Measurements from ENCODE around the gene NAT10. TPM values are rescaled to one million over a fixed set of nuclear protein-coding genes. Genes with fewer than 3 reads are reported as not detected.

The NAT10 gene
- total RNA-seq, 5 donors from 2014 or later (not counting 1 experiment from before 2014, with no cell fraction given), result 55.0 to 84.0 (median 73.5) TPM

DNA sequence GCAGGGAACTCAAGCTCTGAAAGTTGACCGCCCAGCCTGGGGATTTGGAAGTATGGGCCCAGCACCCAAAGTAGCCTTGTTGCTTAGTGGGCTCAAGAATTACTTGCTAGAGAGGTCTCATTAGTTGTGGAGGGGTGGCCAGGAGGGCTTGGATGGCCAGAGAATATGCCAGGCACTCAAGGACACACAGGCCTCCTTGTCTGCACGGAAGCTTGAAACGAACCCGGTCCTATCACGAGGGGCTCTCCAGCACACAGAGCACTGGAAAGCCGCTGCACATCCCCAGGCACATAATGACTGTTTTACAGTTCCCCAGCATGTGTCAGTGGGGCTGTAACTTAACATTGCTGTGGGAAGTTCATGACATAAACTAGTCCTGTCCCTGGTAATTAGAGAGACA lies 55.9 kb downstream of the NAT10 start:
- H3K27me3 Mint-ChIP-seq, result no peaks in the 10 kb centered on the region
- no peak for ATAC-seq (replicated peaks in 1 of 4)
- H3K4me1 ChIP-seq (ENCODE audit: control insufficient read depth in 1 of 2, extremely low read depth in 1 of 2, insufficient read depth in 2 of 2, low read length in 2 of 2), result peaks cover 0 to 7% of the 10 kb centered on the region in 2 experiments
- no peaks in the 10 kb centered on the region for H3K9me3 Mint-ChIP-seq
- H3K27me3 ChIP-seq (replicated peaks in 1 of 2; ENCODE audit: control insufficient read depth in 2 of 2, extremely low read depth in 1 of 2, insufficient read depth in 2 of 2, low read length in 1 of 2), result peaks cover 0 to 13% of the 10 kb centered on the region in 2 experiments
- no peaks in the 10 kb centered on the region for H3K36me3 ChIP-seq (ENCODE audit: control insufficient read depth in 2 of 2, extremely low read depth in 1 of 2, insufficient read depth in 1 of 2, low read length in 1 of 2)
- ChIA-PET POLR2A (interaction anchor here in 1 of 2 donors (0.6 kb wide), 1 partner anchor 124 kb away, joined by 3 read pairs; no protein-coding TSS in a partner anchor), CTCF (interaction anchor here in 1 of 2 donors (0.5 kb wide), 1 partner anchor 168 kb away, joined by 3 read pairs; no protein-coding TSS in a partner anchor)
- H3K4me1 Mint-ChIP-seq, result peaks cover 0 to 20% (median 11%) of the 10 kb centered on the region in 3 donors
- no peak overlapping the region for H3K4me3 Mint-ChIP-seq
- no peak overlapping the region for H3K4me3 ChIP-seq (ENCODE audit: control insufficient read depth in 1 of 2, extremely low read depth in 1 of 2, low read length in 1 of 2)
- no peak for DNase-seq
- no peaks in the 10 kb centered on the region for H3K36me3 Mint-ChIP-seq
- no peak overlapping the region for H3K27ac Mint-ChIP-seq
- WGBS (ENCODE audit: insufficient coverage), result 77% methylated on average over 6 of the region's 6 CpGs
- no peak overlapping the region for H3K27ac ChIP-seq (ENCODE audit: low read length)
- H3K9me3 ChIP-seq, result no peaks in the 10 kb centered on the region

DNA sequence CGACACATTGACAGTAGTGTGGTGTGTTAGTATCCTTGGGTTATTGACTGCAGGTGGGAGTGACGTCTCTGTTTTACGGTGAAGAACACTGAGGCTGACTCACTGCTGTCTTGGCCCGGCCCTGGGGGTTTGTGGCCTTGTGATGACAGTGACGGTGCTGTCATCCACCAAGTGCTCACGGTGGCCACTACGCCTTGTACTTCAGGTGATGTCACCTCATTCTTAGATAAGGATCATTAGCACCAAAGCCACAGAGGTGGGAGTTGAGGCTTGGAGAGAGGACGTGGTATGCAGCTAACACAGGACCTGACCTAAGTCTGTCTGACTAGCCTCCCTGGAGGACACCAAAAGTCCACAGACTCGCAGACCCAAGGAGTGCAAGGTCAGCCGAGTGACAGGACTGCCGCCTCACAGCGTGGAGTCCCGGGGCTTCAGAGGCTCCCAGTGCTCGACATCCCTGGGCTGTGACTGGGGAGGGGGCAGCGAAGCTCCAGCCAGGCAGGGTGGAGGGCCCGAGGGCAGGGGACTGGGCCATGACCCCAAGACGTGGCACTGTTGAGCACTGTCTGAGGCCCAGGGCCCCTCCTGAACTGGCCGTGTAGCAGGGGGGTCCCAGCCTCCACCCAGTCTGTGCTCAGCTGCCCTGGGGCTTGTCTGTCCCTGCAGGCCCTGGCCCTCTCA lies 56.5 kb downstream of the NAT10 start:
- no peaks in the 10 kb centered on the region for H3K36me3 Mint-ChIP-seq
- POLR2A ChIA-PET, result no interaction called here
- peaks cover 0 to 7% of the 10 kb centered on the region in 2 experiments for H3K4me1 ChIP-seq (ENCODE audit: control insufficient read depth in 1 of 2, extremely low read depth in 1 of 2, insufficient read depth in 2 of 2, low read length in 2 of 2)
- H3K9me3 Mint-ChIP-seq, result no peaks in the 10 kb centered on the region
- H3K9me3 ChIP-seq, result no peaks in the 10 kb centered on the region
- peaks cover 0 to 15% of the 10 kb centered on the region in 2 experiments for H3K27me3 ChIP-seq (replicated peaks in 1 of 2; ENCODE audit: control insufficient read depth in 2 of 2, extremely low read depth in 1 of 2, insufficient read depth in 2 of 2, low read length in 1 of 2)
- ATAC-seq (replicated peaks in 1 of 4) (peak in 3 of 4 experiments; percentile 39 to 49 (median 41)), DNase-seq (peak in 8 of 35 experiments; percentile 4 to 32 (median 12))
- peaks cover 0 to 20% (median 11%) of the 10 kb centered on the region in 3 donors for H3K4me1 Mint-ChIP-seq
- H3K27ac ChIP-seq (ENCODE audit: low read length), result no peak overlapping the region
- H3K4me3 Mint-ChIP-seq, result no peak overlapping the region
- no peaks in the 10 kb centered on the region for H3K27me3 Mint-ChIP-seq
- WGBS (ENCODE audit: insufficient coverage), result 85% methylated on average over 12 of the region's 18 CpGs
- H3K36me3 ChIP-seq (ENCODE audit: control insufficient read depth in 2 of 2, extremely low read depth in 1 of 2, insufficient read depth in 1 of 2, low read length in 1 of 2), result no peaks in the 10 kb centered on the region
- H3K4me3 ChIP-seq (ENCODE audit: control insufficient read depth in 1 of 2, extremely low read depth in 1 of 2, low read length in 1 of 2), result no peak overlapping the region
- H3K27ac Mint-ChIP-seq, result no peak overlapping the region
- CTCF ChIA-PET, result no interaction called here

DNA sequence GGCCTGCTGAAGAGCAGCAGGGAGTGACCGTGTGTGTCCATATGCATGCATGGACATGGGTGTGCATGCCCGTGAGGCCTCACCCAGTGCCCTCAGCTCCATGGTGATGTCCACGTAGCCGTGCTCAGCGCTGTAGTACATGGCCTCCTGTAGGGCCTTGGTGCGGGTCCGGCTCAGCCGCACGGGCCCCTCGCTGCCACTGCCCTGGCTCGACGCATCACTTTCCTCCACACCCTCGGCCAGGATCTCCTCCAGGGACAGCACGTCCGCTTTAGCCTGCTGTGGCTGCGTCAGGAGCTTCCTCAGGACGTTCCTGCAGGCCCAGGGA lies 57.0 kb downstream of the NAT10 start:
- H3K36me3 Mint-ChIP-seq, result no peaks in the 10 kb centered on the region
- DNase-seq, result no peak
- WGBS (ENCODE audit: insufficient coverage), result 92% methylated on average over 13 of the region's 17 CpGs
- H3K27ac Mint-ChIP-seq, result no peak overlapping the region
- no peak overlapping the region for H3K4me3 Mint-ChIP-seq
- peaks cover 0 to 20% (median 11%) of the 10 kb centered on the region in 3 donors for H3K4me1 Mint-ChIP-seq
- Histone ChIP-seq H3K36me3 (ENCODE audit: control insufficient read depth in 2 of 2, extremely low read depth in 1 of 2, insufficient read depth in 1 of 2, low read length in 1 of 2) (no peaks in the 10 kb centered on the region), H3K4me3 (ENCODE audit: control insufficient read depth in 1 of 2, extremely low read depth in 1 of 2, low read length in 1 of 2) (no peak overlapping the region), H3K9me3 (no peaks in the 10 kb centered on the region), H3K4me1 (ENCODE audit: control insufficient read depth in 1 of 2, extremely low read depth in 1 of 2, insufficient read depth in 2 of 2, low read length in 2 of 2) (peaks cover 0 to 7% of the 10 kb centered on the region in 2 experiments), H3K27me3 (replicated peaks in 1 of 2; ENCODE audit: control insufficient read depth in 2 of 2, extremely low read depth in 1 of 2, insufficient read depth in 2 of 2, low read length in 1 of 2) (peaks cover 0 to 17% of the 10 kb centered on the region in 2 experiments), H3K27ac (ENCODE audit: low read length) (no peak overlapping the region)
- H3K27me3 Mint-ChIP-seq, result peaks cover 0 to 2% of the 10 kb centered on the region in 2 donors
- ATAC-seq (replicated peaks in 1 of 4), result no peak
- POLR2A ChIA-PET, result no interaction called here
- CTCF ChIA-PET, result no interaction called here
- no peaks in the 10 kb centered on the region for H3K9me3 Mint-ChIP-seq

DNA sequence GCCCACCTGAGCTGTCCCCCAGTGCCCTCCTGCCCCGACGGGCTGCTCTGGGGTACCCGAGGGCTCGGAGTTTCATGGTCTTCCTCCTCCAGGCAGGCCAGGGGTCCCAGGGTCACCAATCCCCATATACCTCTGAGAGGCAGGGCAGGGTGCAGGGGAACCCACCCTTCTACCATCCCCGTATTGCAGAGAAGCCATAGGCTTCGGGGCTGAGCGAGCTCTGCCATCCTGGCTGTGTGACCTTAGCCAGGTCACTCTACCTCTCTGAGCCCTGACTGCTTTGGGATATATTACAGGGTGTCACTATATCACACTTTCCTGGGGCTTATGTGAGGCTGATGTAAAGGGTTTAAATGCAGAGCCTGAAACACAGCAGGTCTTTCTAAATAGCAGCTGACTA lies 57.4 kb downstream of the NAT10 start:
- Histone ChIP-seq H3K27ac (ENCODE audit: low read length) (no peak overlapping the region), H3K27me3 (replicated peaks in 1 of 2; ENCODE audit: control insufficient read depth in 2 of 2, extremely low read depth in 1 of 2, insufficient read depth in 2 of 2, low read length in 1 of 2) (peaks cover 0 to 17% of the 10 kb centered on the region in 2 experiments), H3K9me3 (no peaks in the 10 kb centered on the region), H3K36me3 (ENCODE audit: control insufficient read depth in 2 of 2, extremely low read depth in 1 of 2, insufficient read depth in 1 of 2, low read length in 1 of 2) (no peaks in the 10 kb centered on the region), H3K4me3 (ENCODE audit: control insufficient read depth in 1 of 2, extremely low read depth in 1 of 2, low read length in 1 of 2) (no peak overlapping the region), H3K4me1 (ENCODE audit: control insufficient read depth in 1 of 2, extremely low read depth in 1 of 2, insufficient read depth in 2 of 2, low read length in 2 of 2) (peaks cover 0 to 7% of the 10 kb centered on the region in 2 experiments)
- Mint-ChIP-seq H3K9me3 (no peaks in the 10 kb centered on the region), H3K27ac (no peak overlapping the region), H3K4me1 (peaks cover 0 to 19% (median 11%) of the 10 kb centered on the region in 3 donors), H3K36me3 (no peaks in the 10 kb centered on the region), H3K27me3 (peaks cover 0 to 2% of the 10 kb centered on the region in 2 donors), H3K4me3 (no peak overlapping the region)
- ChIA-PET CTCF (no interaction called here), POLR2A (no interaction called here)
- ATAC-seq (replicated peaks in 1 of 4), result no peak
- WGBS (ENCODE audit: insufficient coverage), result 100% methylated on average over 2 of the region's 7 CpGs
- DNase-seq, result no peak

DNA sequence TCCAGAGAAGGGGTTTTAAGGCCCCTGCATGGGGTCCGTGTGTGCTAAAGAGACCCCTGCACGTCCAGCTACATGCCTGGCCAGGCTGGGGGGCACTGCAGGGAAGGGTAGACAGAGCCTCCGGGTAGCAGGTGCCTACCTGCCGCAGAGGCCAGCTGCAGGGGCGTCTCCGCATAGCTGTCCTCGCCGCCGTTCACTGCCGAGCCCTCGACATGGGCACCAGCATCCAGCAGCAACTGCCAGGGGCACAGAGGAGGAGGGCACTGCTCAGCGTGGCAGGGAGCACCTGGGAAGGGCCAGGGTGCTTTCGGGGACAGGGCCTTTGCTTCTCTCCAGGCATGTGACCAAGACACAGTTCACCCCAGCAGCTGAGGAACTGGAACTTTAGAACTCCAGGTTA lies 59.7 kb downstream of the NAT10 start:
- 85% methylated on average over 13 of the region's 13 CpGs for WGBS (ENCODE audit: insufficient coverage)
- H3K27ac Mint-ChIP-seq, result no peak overlapping the region
- POLR2A ChIA-PET, result no interaction called here

DNA sequence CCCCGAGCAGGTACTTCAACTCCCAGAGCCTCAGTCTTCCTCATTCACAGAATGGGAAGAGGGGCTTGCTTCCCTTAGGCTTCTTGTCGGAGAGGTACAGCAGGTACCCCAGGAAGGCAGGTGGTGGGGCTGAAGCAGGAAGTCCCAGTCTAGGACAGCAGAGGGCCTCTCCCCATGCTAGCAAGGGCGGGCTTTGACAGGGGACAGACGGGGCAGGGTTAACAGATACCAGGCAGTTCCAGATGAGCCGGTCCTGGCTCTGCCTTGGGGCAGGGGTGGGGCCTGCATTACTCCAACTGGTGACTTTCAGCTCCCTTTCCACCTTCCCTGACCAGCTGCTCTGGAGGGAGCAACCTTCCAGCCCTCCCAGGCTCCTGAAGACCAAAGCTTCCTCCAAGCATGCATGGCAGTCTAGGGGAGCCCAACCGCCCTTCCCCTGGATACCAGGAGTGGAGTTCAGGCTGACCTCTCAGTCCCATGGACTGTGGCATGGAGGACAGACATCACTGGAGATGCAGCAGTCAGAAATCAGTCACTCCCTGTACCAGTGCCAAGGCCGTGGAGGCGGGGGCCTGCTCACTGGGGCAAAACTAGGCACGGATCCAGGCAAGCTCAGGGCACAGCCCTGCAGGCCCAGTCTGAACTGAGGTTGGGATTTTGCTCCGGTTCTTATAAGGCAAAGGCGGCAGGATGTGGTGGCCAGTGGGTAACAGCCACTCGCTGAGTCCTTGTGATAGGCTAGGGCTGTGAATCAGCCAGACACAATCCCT lies 60.5 kb downstream of the NAT10 start:
- H3K27me3 Mint-ChIP-seq, result peaks cover 0 to 4% of the 10 kb centered on the region in 2 donors
- ATAC-seq (replicated peaks in 1 of 4), result no peak
- H3K27me3 ChIP-seq (replicated peaks in 1 of 2; ENCODE audit: control insufficient read depth in 2 of 2, extremely low read depth in 1 of 2, insufficient read depth in 2 of 2, low read length in 1 of 2), result peaks cover 0 to 20% of the 10 kb centered on the region in 2 experiments
- H3K9me3 Mint-ChIP-seq, result no peaks in the 10 kb centered on the region
- H3K9me3 ChIP-seq, result no peaks in the 10 kb centered on the region
- WGBS (ENCODE audit: insufficient coverage), result 88% methylated on average over 11 of the region's 12 CpGs
- no peaks in the 10 kb centered on the region for H3K4me1 ChIP-seq (ENCODE audit: control insufficient read depth in 1 of 2, extremely low read depth in 1 of 2, insufficient read depth in 2 of 2, low read length in 2 of 2)
- no peak overlapping the region for H3K27ac ChIP-seq (ENCODE audit: low read length)
- H3K27ac Mint-ChIP-seq, result no peak overlapping the region
- H3K36me3 ChIP-seq (ENCODE audit: control insufficient read depth in 2 of 2, extremely low read depth in 1 of 2, insufficient read depth in 1 of 2, low read length in 1 of 2), result no peaks in the 10 kb centered on the region
- DNase-seq, result no peak
- ChIA-PET CTCF (no interaction called here), POLR2A (no interaction called here)
- H3K4me1 Mint-ChIP-seq, result peaks cover 0 to 6% (median 4%) of the 10 kb centered on the region in 3 donors
- H3K4me3 Mint-ChIP-seq, result no peak overlapping the region
- no peak overlapping the region for H3K4me3 ChIP-seq (ENCODE audit: control insufficient read depth in 1 of 2, extremely low read depth in 1 of 2, low read length in 1 of 2)
- H3K36me3 Mint-ChIP-seq, result no peaks in the 10 kb centered on the region

More for the DNA sequence above, 59.7 kb downstream of the NAT10 start:
- Mint-ChIP-seq H3K36me3 (no peaks in the 10 kb centered on the region), H3K4me1 (peaks cover 0 to 7% (median 4%) of the 10 kb centered on the region in 3 donors), H3K27me3 (peaks cover 0 to 4% of the 10 kb centered on the region in 2 donors), H3K4me3 (no peak overlapping the region), H3K9me3 (no peaks in the 10 kb centered on the region)
- H3K4me1 ChIP-seq (ENCODE audit: control insufficient read depth in 1 of 2, extremely low read depth in 1 of 2, insufficient read depth in 2 of 2, low read length in 2 of 2), result no peaks in the 10 kb centered on the region
- no peak for ATAC-seq (replicated peaks in 1 of 4)
- no peak overlapping the region for H3K4me3 ChIP-seq (ENCODE audit: control insufficient read depth in 1 of 2, extremely low read depth in 1 of 2, low read length in 1 of 2)
- H3K36me3 ChIP-seq (ENCODE audit: control insufficient read depth in 2 of 2, extremely low read depth in 1 of 2, insufficient read depth in 1 of 2, low read length in 1 of 2), result no peaks in the 10 kb centered on the region
- no peaks in the 10 kb centered on the region for H3K9me3 ChIP-seq
- no peak overlapping the region for H3K27ac ChIP-seq (ENCODE audit: low read length)
- DNase-seq, result no peak
- CTCF ChIA-PET, result interaction anchor here in 1 of 2 donors (0.6 kb wide), 1 partner anchor 1401 kb away, joined by 3 read pairs; no protein-coding TSS in a partner anchor
- peaks cover 0 to 17% of the 10 kb centered on the region in 2 experiments for H3K27me3 ChIP-seq (replicated peaks in 1 of 2; ENCODE audit: control insufficient read depth in 2 of 2, extremely low read depth in 1 of 2, insufficient read depth in 2 of 2, low read length in 1 of 2)
